K562 (cell line): Measurements from ENCODE around the gene ECM2. TPM values are rescaled to one million over a fixed set of nuclear protein-coding genes. Genes with fewer than 3 reads are reported as not detected.

Experiments
- ATAC-seq: fragments of 200-7000 bp; cut with Tn5 transposase; 3 replicates; pipeline ENCODE4 v1.9.1; 2020; ENCODE audit warnings: moderate library complexity
- BruUV-seq: library from RNA; stranded (reverse); fragments of 400-500 nt; replicated peaks from 2 replicates; lab custom pipeline; 2021; lab: Mats Ljungman, UMichigan
- CTCF ChIA-PET: fragments of 300-600 bp; formaldehyde crosslinking; extraction: SDS; loops from one replicate; lab custom pipeline; 2021; ENCODE audit warnings: low intra/inter-chr PET ratio; lab: Yijun Ruan, JAX
- POLR2A ChIA-PET: fragments of 300-600, 350-650 bp; sonication (Branson Sonifier 250); formaldehyde crosslinking; extraction: SDS; loops from one replicate; lab custom pipeline; 2021; ENCODE audit warnings: antibody characterized with exemption, inconsistent platforms; lab: Yijun Ruan, JAX
- DNase-seq, 4 experiments: peaks; one replicate each; pipeline versions ENCODE4 v3.0.0 to v3.0.0-alpha.2; 2011 to 2018; ENCODE audit warnings: low spot score in 3 of 4, mixed read lengths in 3 of 4; ENCODE audit errors: extremely low read depth in 1 of 4
- FAIRE-seq: peaks from 2 replicates; lab custom pipeline; 2011; peaks lifted over from hg19 to GRCh38; lab: Jason Lieb, UNC
- H2AFZ ChIP-seq: 2 replicates; pipeline ENCODE4 v1.6.0; 2011; ENCODE audit warnings: low read depth, low read length, control low read depth, inconsistent platforms
- H3K27ac ChIP-seq: fragments of 200-600 bp; 3 replicates; pipeline ENCODE4 v1.8.0; 2011; ENCODE audit warnings: low read depth, mild to moderate bottlenecking, control low read depth, inconsistent platforms, low read length, moderate library complexity, mixed read lengths; ENCODE audit errors: extremely low read depth
- H3K27me3 ChIP-seq, 2 experiments: fragments of 300-600 bp in 1 of 2; 2 replicates in 1 of 2; 3 replicates in 1 of 2; pipeline versions ENCODE4 v1.6.0 to v1.8.0; 2011; ENCODE audit warnings: inconsistent platforms in 2 of 2, low read length in 2 of 2, mild to moderate bottlenecking in 1 of 2, mixed read lengths in 1 of 2, moderate library complexity in 1 of 2; ENCODE audit not compliant: control insufficient read depth in 2 of 2, insufficient read depth in 2 of 2
- H3K36me3 ChIP-seq: fragments of 300-600 bp; 3 replicates; pipeline ENCODE4 v1.8.0; 2011; ENCODE audit warnings: mild to moderate bottlenecking, low read length, inconsistent platforms; ENCODE audit not compliant: control insufficient read depth, insufficient read depth
- H3K4me1 ChIP-seq, 2 experiments: fragments of 200-600 bp in 1 of 2; replicated peaks in 1 of 2; 2 replicates in 1 of 2; 3 replicates in 1 of 2; pipeline versions ENCODE4 v1.5.1 to v1.8.0; 2011; ENCODE audit warnings: inconsistent platforms in 2 of 2, low read length in 2 of 2, mild to moderate bottlenecking in 1 of 2, mixed read lengths in 1 of 2, moderate library complexity in 1 of 2; ENCODE audit not compliant: control insufficient read depth in 2 of 2, insufficient read depth in 2 of 2
- H3K4me2 ChIP-seq: 2 replicates; pipeline ENCODE4 v1.6.1; 2011; ENCODE audit warnings: low read length, control low read depth, inconsistent platforms, mixed read lengths; ENCODE audit not compliant: insufficient read depth
- H3K4me3 ChIP-seq: fragments of 200-600 bp; sonication (generic), shearing (Covaris generic); 2 replicates; pipeline ENCODE4 v1.5.1; 2016; ENCODE audit warnings: control low read depth, inconsistent platforms
- H3K79me2 ChIP-seq: fragments of 200-600 bp; 3 replicates; pipeline ENCODE4 v1.8.0; 2011; ENCODE audit warnings: low read length, inconsistent platforms; ENCODE audit not compliant: control insufficient read depth, insufficient read depth
- H3K9ac ChIP-seq, 2 experiments: 2 replicates each; pipeline versions ENCODE4 v1.6.0 to v1.6.1; 2011; ENCODE audit warnings: low read depth in 2 of 2, low read length in 2 of 2, control low read depth in 1 of 2, inconsistent platforms in 1 of 2, mild to moderate bottlenecking in 1 of 2, mixed read lengths in 1 of 2; ENCODE audit not compliant: insufficient read depth in 1 of 2
- H3K9me1 ChIP-seq: one replicate; pipeline ENCODE4 v1.6.0; 2011; ENCODE audit warnings: inconsistent platforms, mild to moderate bottlenecking, low read length, moderate library complexity; ENCODE audit not compliant: control insufficient read depth, insufficient read depth
- H3K9me3 ChIP-seq: replicated peaks from 2 replicates; pipeline ENCODE4 v1.5.1; 2011; ENCODE audit warnings: low read depth, low read length, inconsistent platforms; ENCODE audit not compliant: control insufficient read depth, insufficient read depth
- H4K20me1 ChIP-seq: replicated peaks from 2 replicates; pipeline ENCODE4 v1.6.1; 2011; ENCODE audit warnings: low read length, inconsistent platforms, mixed read lengths; ENCODE audit not compliant: control insufficient read depth, insufficient read depth
- BRF1 ChIP-seq: IDR thresholded peaks from 3 replicates; pipeline ENCODE4 v1.6.1; 2011; ENCODE audit warnings: borderline replicate concordance, mild to moderate bottlenecking; ENCODE audit not compliant: insufficient read length; ENCODE audit errors: extremely low read depth
- CEBPB ChIP-seq: fragments of 450-650 bp; IDR thresholded peaks from 2 replicates; pipeline ENCODE4 v1.6.1; 2016; ENCODE audit warnings: missing genetic modification characterization, missing compliant biosample characterization
- CREM ChIP-seq: IDR thresholded peaks from 2 replicates; pipeline ENCODE4 v1.6.1; 2014; ENCODE audit warnings: antibody characterized with exemption, low read depth
- EP400 ChIP-seq: fragments of 450-650 bp; IDR thresholded peaks from 2 replicates; pipeline ENCODE4 v1.6.1; 2017; ENCODE audit warnings: antibody characterized with exemption, mild to moderate bottlenecking, moderate library complexity
- LEF1 ChIP-seq: fragments of 450-650 bp; IDR thresholded peaks from 2 replicates; pipeline ENCODE4 v1.6.1; 2016; ENCODE audit warnings: mild to moderate bottlenecking
- MTA1 ChIP-seq: fragments of 450-650 bp; IDR thresholded peaks from 2 replicates; pipeline ENCODE4 v1.6.1; 2017; ENCODE audit warnings: borderline replicate concordance
- NELFE ChIP-seq: IDR thresholded peaks from 2 replicates; pipeline ENCODE4 v1.6.1; 2011; ENCODE audit warnings: mild to moderate bottlenecking; ENCODE audit not compliant: insufficient read depth, insufficient read length
- POLR2AphosphoS5 ChIP-seq: IDR thresholded peaks from 2 replicates; pipeline ENCODE4 v1.6.1; 2011; ENCODE audit warnings: mild to moderate bottlenecking, low read depth, low read length, moderate library complexity; ENCODE audit not compliant: control insufficient read depth, insufficient read depth
- RB1 ChIP-seq: fragments of 450-650 bp; IDR thresholded peaks from 2 replicates; pipeline ENCODE4 v1.6.1; 2017; ENCODE audit warnings: low read depth, mild to moderate bottlenecking
- RCOR1 ChIP-seq, 2 experiments: IDR thresholded peaks; 2 replicates each; pipeline ENCODE4 v1.6.1; 2012; ENCODE audit warnings: low read depth in 2 of 2, low read length in 2 of 2, borderline replicate concordance in 1 of 2, improper control_type of control experiment in 1 of 2
- TRIM28 ChIP-seq: fragments of 450-650 bp; IDR thresholded peaks from 2 replicates; pipeline ENCODE4 v1.6.1; 2017
- U2AF2 ChIP-seq: fragments of 200-400 bp; formaldehyde crosslinking; optimal IDR thresholded peaks from 2 replicates; pipeline ENCODE3; 2017; ENCODE audit warnings: low read depth, mild to moderate bottlenecking, low read length
- WHSC1 ChIP-seq: IDR thresholded peaks from one replicate; pipeline ENCODE4 v1.6.1; 2012; ENCODE audit warnings: low read length, control low read depth, inconsistent platforms
- ZNF133 ChIP-seq: fragments of 250-450 bp; sonication (Bioruptor Pico); IDR thresholded peaks from 2 replicates; pipeline ENCODE4 v1.4.0; 2020; ENCODE audit warnings: mild to moderate bottlenecking
- ZNF239 ChIP-seq: fragments of 250-450 bp; sonication (Bioruptor Pico); IDR thresholded peaks from 2 replicates; pipeline ENCODE4 v1.4.0; 2020; ENCODE audit warnings: mild to moderate bottlenecking
- ZNF263 ChIP-seq: sonication (generic); formaldehyde crosslinking; IDR thresholded peaks from 2 replicates; pipeline ENCODE4 v1.8.0; 2022; ENCODE audit warnings: mild to moderate bottlenecking, missing genetic modification reagents, borderline replicate concordance
- WGBS: fragments of 100-300 bp; shearing (Covaris generic); methylation state at CpG from one replicate; pipeline ENCODE4 v1.1.6; 2016; ENCODE audit warnings: low coverage, mixed read lengths; ENCODE audit not compliant: insufficient coverage; ENCODE audit errors: missing lambda C conversion rate; 5-methylcytosine and 5-hydroxymethylcytosine counted together
- in situ Hi-C: fragments of 300-500 bp; cut with MboI; formaldehyde crosslinking; loops from 4 replicates; pipeline ENCODE4 v1.15.0; 2018; ENCODE audit warnings: inconsistent platforms, mixed read lengths
- intact Hi-C: fragments of 100-400 bp; cut with micrococcal nuclease; formaldehyde crosslinking; loops from 2 replicates; pipeline ENCODE4 v1.14.2; 2022
- polyA plus RNA-seq, 8 experiments: library from polyadenylated mRNA; depleted of rRNA in 4 of 8; stranded (reverse) in 5 of 8; unstranded in 3 of 8; fragments of >200 nt; fragmentation: Nextera tagmentation in 2 of 8; fragmentation: Illumina TruSeq in 1 of 8; extraction: Ambion mirVana in 2 of 8; extraction: Trizol in 1 of 8; gene quantifications; 2 replicates each; pipeline versions ENCODE4 v1.2.1 to v1.2.3, GENCODE V29; 2011 to 2014; ENCODE audit warnings: inconsistent platforms in 1 of 8, missing spikeins in 1 of 8
- total RNA-seq, 7 experiments: library from RNA; depleted of rRNA in 6 of 7; stranded (reverse); fragments of >200 nt in 6 of 7; fragmentation: Illumina TruSeq in 2 of 7; extraction: Trizol in 2 of 7; gene quantifications; 2 replicates each; pipeline versions ENCODE4 v1.2.1 to v1.2.3, GENCODE V29; 2011 to 2021; ENCODE audit warnings: low replicate concordance in 1 of 7

ECM2 gene
- total and polyA plus RNA-seq, 9 of the 15 experiments (the other 6 are each of a cell fraction or from before 2014, with no cell fraction given): 0.03 to 0.07 TPM; not detected in 7

DNA sequence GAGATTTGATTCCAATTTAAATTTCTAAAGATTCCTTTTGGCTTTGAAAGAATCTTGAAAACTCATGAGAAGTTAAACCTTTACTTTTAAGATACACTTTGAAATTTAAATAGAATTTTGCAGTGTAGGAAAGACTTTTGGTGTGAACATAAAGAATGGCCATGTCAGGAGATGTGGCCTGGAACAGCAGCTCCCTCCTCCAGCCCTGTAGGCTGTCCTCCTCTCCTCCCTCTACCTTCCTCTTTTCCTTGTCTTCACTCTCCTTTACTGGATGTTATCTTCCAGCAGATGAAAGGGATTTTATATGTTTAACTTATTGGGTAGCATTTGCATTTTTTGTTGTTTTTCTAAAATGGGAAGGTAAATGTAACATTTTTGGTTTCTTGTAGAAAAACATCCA lies 72.4 kb downstream of the ECM2 start:
- Histone ChIP-seq H3K27ac (no peak overlapping the region), H3K4me1 (no peaks in the 10 kb centered on the region), H3K4me3 (no peak overlapping the region), H3K4me2 (no peak overlapping the region), H3K79me2 (no peaks in the 10 kb centered on the region), H4K20me1 (no peaks in the 10 kb centered on the region; the same call in 1 of the 2 replicates), H3K27me3 (no peaks in the 10 kb centered on the region), H3K36me3 (no peaks in the 10 kb centered on the region), H3K9ac (no peak overlapping the region), H3K9me3 (no peaks in the 10 kb centered on the region), H2AFZ (no peak overlapping the region), H3K9me1 (no peaks in the 10 kb centered on the region)
- ChIA-PET CTCF (interaction anchor here (0.6 kb wide), 1 partner anchor 21 kb away, joined by 3 read pairs; no protein-coding TSS in a partner anchor), POLR2A (interaction anchor here (0.7 to 0.8 kb wide), 2 partner anchors 10 to 427 kb away, joined by 3 to 4 read pairs; no protein-coding TSS in a partner anchor)
- DNase-seq: no peak
- in situ Hi-C loops: no loop called here
- ATAC-seq: no peak
- TF ChIP-seq ZNF263 (CRISPR knock-in tag) (peak; percentile 61; the same call in 1 of the 2 replicates), LEF1 (no peak), ZNF133 (CRISPR knock-in tag) (no peak), EP400 (no peak)
- no peak for FAIRE-seq
- BruUV-seq: no TSS peak
- intact Hi-C loops: loop anchor here (10.0 kb wide), 1 partner anchor 329 kb away; no protein-coding TSS in a partner anchor

DNA sequence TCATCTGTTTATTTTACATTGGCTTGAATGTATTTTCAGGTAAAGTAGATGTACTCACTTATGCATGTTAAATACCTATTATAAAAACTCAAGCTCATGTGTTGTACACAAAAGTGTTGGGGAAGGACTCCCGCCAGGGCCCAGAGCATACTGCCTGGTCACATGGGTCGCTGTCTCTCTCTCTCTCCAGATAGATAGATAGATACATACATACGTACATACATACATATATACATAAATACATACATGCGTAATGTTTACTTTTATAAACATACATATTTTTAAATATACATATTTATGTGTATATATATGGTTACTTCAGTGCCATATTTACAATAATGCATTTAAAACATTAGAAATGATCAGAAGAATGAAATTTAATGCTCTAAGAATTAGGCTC lies 78.2 kb downstream of the ECM2 start:
- TF ChIP-seq NELFE (no peak), EP400 (no peak), ZNF239 (CRISPR knock-in tag) (no peak), RB1 (no peak), RCOR1 (IDR thresholded peaks at IDR 0.05; ENCODE audit: borderline replicate concordance in 1 of 2, low read depth in 2 of 2, low read length in 2 of 2) (no peak), U2AF2 (no peak), WHSC1 (no peak), TRIM28 (no peak), MTA1 (no peak), CEBPB (tag) (no peak), BRF1 (no peak), CREM (no peak), POLR2AphosphoS5 (no peak)
- intact Hi-C loops: no loop called here
- Histone ChIP-seq H3K36me3 (no peaks in the 10 kb centered on the region), H4K20me1 (no peaks in the 10 kb centered on the region), H3K9me3 (no peaks in the 10 kb centered on the region), H3K4me2 (no peak overlapping the region), H3K9ac (no peak overlapping the region), H3K9me1 (no peaks in the 10 kb centered on the region), H3K4me3 (no peak overlapping the region), H3K27me3 (no peaks in the 10 kb centered on the region), H3K4me1 (no peaks in the 10 kb centered on the region), H3K27ac (no peak overlapping the region), H3K79me2 (no peaks in the 10 kb centered on the region), H2AFZ (no peak overlapping the region)
- ChIA-PET POLR2A (no interaction called here), CTCF (no interaction called here)
- no TSS peak for BruUV-seq
- FAIRE-seq: no peak
- in situ Hi-C loops: no loop called here
- ATAC-seq: no peak
- DNase-seq: no peak
- 83% methylated on average over 4 of the region's 4 CpGs for WGBS
